Measurements from ENCODE around the gene TAF3. TPM values are rescaled to one million over a fixed set of nuclear protein-coding genes. Genes with fewer than 3 reads are reported as not detected.

TAF3 gene
- total RNA-seq, 3 donors from 2014 or later, result 7.4 to 9.7 (median 9.2) TPM

GRCh38 chr10:7941576-7941975 is 123.3 kb downstream of the TAF3 start:
- Histone ChIP-seq H3K27me3 (no peaks in the 10 kb centered on the region), H3K4me1 (no peaks in the 10 kb centered on the region), H3K9me3 (no peaks in the 10 kb centered on the region), H3K27ac (no peak overlapping the region), H3K36me3 (no peaks in the 10 kb centered on the region), H3K4me3 (no peak overlapping the region)
- intact Hi-C loops (cut with DNase I; ENCODE audit: low total_unique reads), result no loop called here
- no peak for DNase-seq (ENCODE audit: low spot score in 2 of 2)
- TF ChIP-seq POLR2A (IDR thresholded peaks at IDR 0.05), result no peak
- no peak for TF ChIP-seq CTCF (IDR thresholded peaks at IDR 0.05)
- TF ChIP-seq POLR2AphosphoS5 (IDR thresholded peaks at IDR 0.05), result no peak

DNA sequence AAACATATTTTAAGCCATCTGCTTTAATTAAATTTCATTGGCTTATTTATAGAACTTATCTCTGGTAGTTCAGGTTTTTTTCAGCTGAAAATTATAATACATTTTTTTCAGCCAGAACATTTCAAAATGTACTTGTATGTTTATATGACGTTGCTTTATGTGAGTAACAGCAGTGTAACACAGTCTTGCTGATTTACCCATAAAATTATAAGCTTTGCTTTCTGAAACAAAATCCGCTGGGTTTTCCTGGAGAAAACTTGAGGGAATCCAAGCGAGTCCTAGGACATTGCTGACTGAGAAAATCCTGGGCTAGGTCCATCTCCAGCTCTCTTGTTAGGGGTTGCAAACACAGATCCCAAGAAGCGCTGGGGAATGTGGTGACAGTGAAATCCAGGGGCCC is 124.0 kb downstream of the TAF3 start:
- H3K4me1 ChIP-seq, result no peaks in the 10 kb centered on the region
- intact Hi-C loops (cut with DNase I; ENCODE audit: low total_unique reads), result no loop called here
- H3K9me3 ChIP-seq, result no peaks in the 10 kb centered on the region
- no peak overlapping the region for H3K4me3 ChIP-seq
- H3K36me3 ChIP-seq, result no peaks in the 10 kb centered on the region
- no peaks in the 10 kb centered on the region for H3K27me3 ChIP-seq
- H3K27ac ChIP-seq, result no peak overlapping the region
- no peak for DNase-seq (ENCODE audit: low spot score in 2 of 2)
- TF ChIP-seq POLR2A (IDR thresholded peaks at IDR 0.05) (no peak), POLR2AphosphoS5 (IDR thresholded peaks at IDR 0.05) (no peak), CTCF (IDR thresholded peaks at IDR 0.05) (no peak)

GRCh38 chr10:7942859-7943258 is 124.6 kb downstream of the TAF3 start:
- Histone ChIP-seq H3K27me3 (no peaks in the 10 kb centered on the region), H3K4me3 (no peak overlapping the region), H3K27ac (no peak overlapping the region), H3K36me3 (no peaks in the 10 kb centered on the region), H3K9me3 (no peaks in the 10 kb centered on the region), H3K4me1 (no peaks in the 10 kb centered on the region)
- TF ChIP-seq CTCF (IDR thresholded peaks at IDR 0.05) (no peak), POLR2AphosphoS5 (IDR thresholded peaks at IDR 0.05) (no peak), POLR2A (IDR thresholded peaks at IDR 0.05) (no peak)
- no peak for DNase-seq (ENCODE audit: low spot score in 2 of 2)
- intact Hi-C loops (cut with DNase I; ENCODE audit: low total_unique reads), result no loop called here

DNA sequence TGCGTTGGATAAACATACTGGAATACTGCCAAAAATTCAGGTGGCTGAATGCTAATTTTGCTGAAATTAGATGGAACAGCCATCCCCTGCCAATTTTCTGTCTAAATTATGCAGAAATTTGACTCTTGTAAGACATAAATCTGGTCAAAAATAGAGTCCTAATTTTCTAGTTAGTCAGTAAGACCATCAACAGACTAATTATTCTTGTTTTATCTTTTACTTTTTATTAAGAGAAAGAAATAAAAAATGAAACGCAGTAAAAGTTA is 125.8 kb downstream of the TAF3 start:
- Histone ChIP-seq H3K27ac (no peak overlapping the region), H3K4me1 (no peaks in the 10 kb centered on the region), H3K9me3 (no peaks in the 10 kb centered on the region), H3K27me3 (no peaks in the 10 kb centered on the region), H3K36me3 (no peaks in the 10 kb centered on the region), H3K4me3 (no peak overlapping the region)
- no peak for DNase-seq (ENCODE audit: low spot score in 2 of 2)
- no peak for TF ChIP-seq CTCF (IDR thresholded peaks at IDR 0.05)
- intact Hi-C loops (cut with DNase I; ENCODE audit: low total_unique reads), result no loop called here

- TF ChIP-seq CTCF (IDR thresholded peaks at IDR 0.05), result no peak
- no peak for TF ChIP-seq POLR2AphosphoS5 (IDR thresholded peaks at IDR 0.05)
- TF ChIP-seq POLR2A (IDR thresholded peaks at IDR 0.05), result no peak
- intact Hi-C loops (cut with DNase I; ENCODE audit: low total_unique reads), result no loop called here
- Histone ChIP-seq H3K9me3 (no peaks in the 10 kb centered on the region), H3K27me3 (no peaks in the 10 kb centered on the region), H3K27ac (no peak overlapping the region), H3K36me3 (no peaks in the 10 kb centered on the region), H3K4me1 (no peaks in the 10 kb centered on the region), H3K4me3 (no peak overlapping the region)
- no peak for DNase-seq (ENCODE audit: low spot score in 2 of 2)
Observed at GRCh38 chr10:7944537-7944936, 126.2 kb downstream of the TAF3 start.

All from breast epithelium (tissue), 4 donors.